ENCODE results near the gene LRRD1. TPM values are rescaled to one million over a fixed set of nuclear protein-coding genes. Genes with fewer than 3 reads are reported as not detected.
A peak's percentile ranks its signal among the peaks of the same experiment; 100 is the strongest.

The LRRD1 gene
- total and polyA plus RNA-seq, 2 of the 13 experiments (the other 11 are each of a cell fraction or from before 2014, with no cell fraction given) = 0.03 TPM; not detected in 1

GRCh38 chr7:92178928-92179924, at the start of gene LRRD1 (continued):
- no peak for TF ChIP-seq CEBPZ (IDR thresholded peaks at IDR 0.05; ENCODE audit: low read length)
- TF ChIP-seq DR1 (CRISPR knock-in tag; IDR thresholded peaks at IDR 0.05) = peak; percentile 61; the same call in 1 of the 2 replicates
- no peak for TF ChIP-seq ZNF207 (IDR thresholded peaks at IDR 0.05; ENCODE audit: borderline replicate concordance)
- no peak; the same call in 1 of the 2 replicates for TF ChIP-seq RFXAP (CRISPR knock-in tag; IDR thresholded peaks at IDR 0.05; ENCODE audit: borderline replicate concordance)
- TF ChIP-seq ZNF737 (CRISPR knock-in tag; IDR thresholded peaks at IDR 0.05; ENCODE audit: borderline replicate concordance) = no peak
- TF ChIP-seq SRSF1 (optimal IDR thresholded peaks at IDR 0.05; ENCODE audit: low read depth, low read length) = no peak
- no peak for TF ChIP-seq ZNF256 (CRISPR knock-in tag; conservative IDR thresholded peaks at IDR 0.05)
- TF ChIP-seq HMG20A (CRISPR knock-in tag; IDR thresholded peaks at IDR 0.05; ENCODE audit: borderline replicate concordance) = 0 out of 2 replicates have a peak, but pooled peaks have one; percentile 19
- TF ChIP-seq SNAI1 (CRISPR knock-in tag; IDR thresholded peaks at IDR 0.05; ENCODE audit: borderline replicate concordance) = no peak
- no peak for TF ChIP-seq NCOA1 (CRISPR knock-in tag; IDR thresholded peaks at IDR 0.05)
- peak; percentile 76 for TF ChIP-seq ZNF263 (CRISPR knock-in tag; IDR thresholded peaks at IDR 0.05)
- no peak for TF ChIP-seq ZNF276 (CRISPR knock-in tag; IDR thresholded peaks at IDR 0.05; ENCODE audit: low read depth)
- 0 out of 2 replicates have a peak, but pooled peaks have one; percentile 32 for TF ChIP-seq ZNF367 (CRISPR knock-in tag; IDR thresholded peaks at IDR 0.05; ENCODE audit: borderline replicate concordance)
- peak; percentile 55; the same call in 1 of the 2 replicates for TF ChIP-seq RBFOX2 (IDR thresholded peaks at IDR 0.05; ENCODE audit: low read depth, low read length)
- TF ChIP-seq TERF1 (CRISPR knock-in tag; IDR thresholded peaks at IDR 0.05) = no peak
- TF ChIP-seq ZNF687 (CRISPR knock-in tag; IDR thresholded peaks at IDR 0.05) = peak; percentile 85
- TF ChIP-seq FOXK1 (CRISPR knock-in tag; IDR thresholded peaks at IDR 0.05; ENCODE audit: borderline replicate concordance, low read depth) = 0 out of 2 replicates have a peak, but pooled peaks have one; percentile 32

Data from HepG2 (cell line).